Upper lobe of left lung (tissue), 6 donors: ENCODE data around the gene MSI2. TPM values are rescaled to one million over a fixed set of nuclear protein-coding genes. Genes with fewer than 3 reads are reported as not detected.

Experiments used
- ATAC-seq, 2 donors: fragments of 200-7000 bp; cut with Tn5 transposase; one replicate each; pipeline ENCODE4 v1.9.1; 2022; ENCODE audit warnings: mild to moderate bottlenecking in 2 of 2, moderate library complexity in 2 of 2; ENCODE audit not compliant: low FRiP score in 2 of 2
- DNase-seq, 2 donors: peaks; one replicate each; pipeline ENCODE4 v3.0.0-alpha.2; 2019 to 2020
- H3K27ac ChIP-seq, 4 donors: fragments of 200-600 bp; sonication (generic); one replicate each; pipeline ENCODE4 v1.5.1; 2016 to 2019
- H3K27me3 ChIP-seq, 4 donors: fragments of 200-600 bp; sonication (generic); one replicate each; pipeline ENCODE4 v1.5.1; 2017 to 2019
- H3K36me3 ChIP-seq, 4 donors: fragments of 200-600 bp; sonication (generic); one replicate each; pipeline ENCODE4 v1.5.1; 2016 to 2019
- H3K4me1 ChIP-seq, 4 donors: fragments of 200-600 bp; sonication (generic); one replicate each; pipeline ENCODE4 v1.5.1; 2018 to 2019
- H3K4me3 ChIP-seq, 4 donors: fragments of 200-600 bp; sonication (generic); one replicate each; pipeline ENCODE4 v1.5.1; 2017 to 2019; ENCODE audit warnings: mild to moderate bottlenecking in 2 of 4, moderate library complexity in 1 of 4
- H3K9me3 ChIP-seq, 4 donors: fragments of 200-600 bp; sonication (generic); one replicate each; pipeline ENCODE4 v1.5.1; 2018 to 2019
- CTCF ChIP-seq, 6 experiments: fragments of 450-650 bp in 4 of 6; fragments of 200-600 bp in 2 of 6; sonication (generic) in 2 of 6; IDR thresholded peaks; one replicate each; pipeline ENCODE4 v1.5.1; 2016 to 2019; ENCODE audit warnings: antibody characterized with exemption in 6 of 6
- EP300 ChIP-seq, 4 donors: sonication (generic); formaldehyde crosslinking; IDR thresholded peaks; one replicate each; pipeline ENCODE4 v1.5.1; 2017; ENCODE audit warnings: antibody characterized with exemption in 4 of 4, control low read depth in 2 of 4
- POLR2A ChIP-seq, 4 donors: fragments of 450-650 bp; IDR thresholded peaks; one replicate each; pipeline ENCODE4 v1.5.1; 2016 to 2017; ENCODE audit warnings: antibody characterized with exemption in 4 of 4, mild to moderate bottlenecking in 2 of 4
- POLR2AphosphoS5 ChIP-seq, 2 donors: sonication (generic); formaldehyde crosslinking; IDR thresholded peaks; one replicate each; pipeline ENCODE4 v1.5.1; 2017; ENCODE audit warnings: antibody characterized with exemption in 2 of 2
- WGBS, 2 donors: methylation state at CpG; one replicate each; pipeline ENCODE4 v1.1.5; 2017 to 2018; 5-methylcytosine and 5-hydroxymethylcytosine counted together
- total RNA-seq, 6 donors: library from RNA; depleted of rRNA in 4 of 6; stranded (reverse); fragments of >200 nt in 4 of 6; gene quantifications; one replicate each; pipeline versions ENCODE4 v1.1.0 to v1.2.1, GENCODE V29; 2016 to 2021
- donor health status: DM: no; HTN: no; CAD: no; lungs with moderate emphysema.
- donor health status: DM: no; HTN: yes; CAD: no; lungs with severe emphysema.

The MSI2 gene
- total RNA-seq, 6 donors from 2014 or later, result 20.1 to 44.0 (median 32.2) TPM

GRCh38 chr17:57432507-57433277, 176.4 kb downstream of the MSI2 start:
- no peaks in the 10 kb centered on the region for H3K4me1 ChIP-seq
- H3K4me3 ChIP-seq, result no peak overlapping the region
- ATAC-seq (no peak), DNase-seq (no peak)
- TF ChIP-seq EP300 (IDR thresholded peaks at IDR 0.05) (no peak), POLR2AphosphoS5 (IDR thresholded peaks at IDR 0.05) (no peak), POLR2A (IDR thresholded peaks at IDR 0.05) (no peak), CTCF (IDR thresholded peaks at IDR 0.05) (no peak)
- WGBS, 2 donors, result 78 to 80% methylated on average over 19 of the region's 19 CpGs
- H3K36me3 ChIP-seq, result no peaks in the 10 kb centered on the region
- H3K27me3 ChIP-seq, result no peaks in the 10 kb centered on the region
- no peak overlapping the region for H3K27ac ChIP-seq
- H3K9me3 ChIP-seq, result no peaks in the 10 kb centered on the region

DNA sequence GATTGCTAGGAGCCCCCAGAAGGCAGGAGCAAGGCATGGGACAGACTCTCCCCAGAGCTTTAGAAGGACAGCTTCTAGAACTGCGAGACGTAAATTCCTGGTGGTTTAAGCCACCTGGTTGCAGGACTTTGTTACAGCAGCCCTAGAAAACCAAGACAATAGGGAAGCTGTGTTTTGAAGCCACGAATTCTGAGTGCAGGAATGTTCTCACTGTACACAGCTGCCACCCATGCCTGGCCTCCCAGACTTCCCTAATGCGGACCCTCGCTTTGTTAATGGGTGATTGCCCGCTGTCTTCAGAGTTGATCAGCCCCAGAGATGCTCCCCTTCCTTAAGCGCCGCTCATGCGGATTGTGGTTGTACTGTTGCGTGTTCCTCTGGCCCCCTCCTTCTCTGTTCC, 177.1 kb downstream of the MSI2 start:
- no peaks in the 10 kb centered on the region for H3K4me1 ChIP-seq
- no peaks in the 10 kb centered on the region for H3K9me3 ChIP-seq
- H3K36me3 ChIP-seq, result no peaks in the 10 kb centered on the region
- 93 to 94% methylated on average over 10 of the region's 10 CpGs for WGBS, 2 donors
- TF ChIP-seq POLR2A (IDR thresholded peaks at IDR 0.05) (no peak), POLR2AphosphoS5 (IDR thresholded peaks at IDR 0.05) (no peak), CTCF (IDR thresholded peaks at IDR 0.05) (no peak), EP300 (IDR thresholded peaks at IDR 0.05) (no peak)
- H3K4me3 ChIP-seq, result no peak overlapping the region
- no peak for DNase-seq
- no peak for ATAC-seq
- H3K27ac ChIP-seq, result no peak overlapping the region
- H3K27me3 ChIP-seq, result no peaks in the 10 kb centered on the region

DNA sequence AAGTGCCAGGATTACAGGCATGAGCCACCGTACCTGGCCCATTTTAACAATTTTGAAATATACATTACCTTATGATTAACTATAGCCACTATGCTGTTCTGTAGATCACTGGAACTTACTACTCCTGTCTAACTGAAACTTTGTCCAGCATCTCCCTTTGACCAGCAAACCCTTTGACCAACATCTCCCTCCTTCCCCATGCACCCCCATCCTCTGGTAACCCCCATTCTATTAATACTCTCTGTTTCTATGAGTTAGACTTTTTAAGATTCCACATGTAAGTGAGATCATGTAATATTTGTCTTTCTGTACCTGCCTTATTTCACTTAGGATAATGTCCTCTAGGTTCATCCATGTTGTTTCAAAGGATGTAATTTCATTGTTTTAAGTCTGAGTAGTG, 178.0 kb downstream of the MSI2 start:
- ATAC-seq (no peak), DNase-seq (no peak)
- Histone ChIP-seq H3K27ac (no peak overlapping the region), H3K4me1 (no peaks in the 10 kb centered on the region), H3K36me3 (no peaks in the 10 kb centered on the region), H3K27me3 (no peaks in the 10 kb centered on the region), H3K4me3 (no peak overlapping the region), H3K9me3 (no peaks in the 10 kb centered on the region)
- TF ChIP-seq CTCF (IDR thresholded peaks at IDR 0.05) (no peak), POLR2AphosphoS5 (IDR thresholded peaks at IDR 0.05) (no peak), POLR2A (IDR thresholded peaks at IDR 0.05) (no peak), EP300 (IDR thresholded peaks at IDR 0.05) (no peak)
- 100% methylated on average over 1 of the region's 1 CpG for WGBS, 2 donors

GRCh38 chr17:57436565-57436964, 180.2 kb downstream of the MSI2 start:
- no peak overlapping the region for H3K4me3 ChIP-seq
- DNase-seq, result no peak
- no peak for ATAC-seq
- 74 to 81% methylated on average over 4 of the region's 4 CpGs for WGBS, 2 donors
- H3K27ac ChIP-seq, result no peak overlapping the region
- H3K4me1 ChIP-seq, result peaks cover 5 to 12% (median 9%) of the 10 kb centered on the region in 4 donors
- no peaks in the 10 kb centered on the region for H3K9me3 ChIP-seq
- TF ChIP-seq POLR2AphosphoS5 (IDR thresholded peaks at IDR 0.05) (no peak), EP300 (IDR thresholded peaks at IDR 0.05) (no peak), CTCF (IDR thresholded peaks at IDR 0.05) (no peak), POLR2A (IDR thresholded peaks at IDR 0.05) (no peak)
- H3K27me3 ChIP-seq, result no peaks in the 10 kb centered on the region
- no peaks in the 10 kb centered on the region for H3K36me3 ChIP-seq
